ENCODE results near the gene GLRA1. TPM values are rescaled to one million over a fixed set of nuclear protein-coding genes. Genes with fewer than 3 reads are reported as not detected.

The GLRA1 gene
- 1 to 10 TPM in 1 of 6 donors, under 1 TPM in 3, not detected in 2; 0.47 to 1.1 (median 0.76) TPM for total RNA-seq
- under 1 TPM; 0.08 to 0.85 TPM for polyA plus RNA-seq

DNA sequence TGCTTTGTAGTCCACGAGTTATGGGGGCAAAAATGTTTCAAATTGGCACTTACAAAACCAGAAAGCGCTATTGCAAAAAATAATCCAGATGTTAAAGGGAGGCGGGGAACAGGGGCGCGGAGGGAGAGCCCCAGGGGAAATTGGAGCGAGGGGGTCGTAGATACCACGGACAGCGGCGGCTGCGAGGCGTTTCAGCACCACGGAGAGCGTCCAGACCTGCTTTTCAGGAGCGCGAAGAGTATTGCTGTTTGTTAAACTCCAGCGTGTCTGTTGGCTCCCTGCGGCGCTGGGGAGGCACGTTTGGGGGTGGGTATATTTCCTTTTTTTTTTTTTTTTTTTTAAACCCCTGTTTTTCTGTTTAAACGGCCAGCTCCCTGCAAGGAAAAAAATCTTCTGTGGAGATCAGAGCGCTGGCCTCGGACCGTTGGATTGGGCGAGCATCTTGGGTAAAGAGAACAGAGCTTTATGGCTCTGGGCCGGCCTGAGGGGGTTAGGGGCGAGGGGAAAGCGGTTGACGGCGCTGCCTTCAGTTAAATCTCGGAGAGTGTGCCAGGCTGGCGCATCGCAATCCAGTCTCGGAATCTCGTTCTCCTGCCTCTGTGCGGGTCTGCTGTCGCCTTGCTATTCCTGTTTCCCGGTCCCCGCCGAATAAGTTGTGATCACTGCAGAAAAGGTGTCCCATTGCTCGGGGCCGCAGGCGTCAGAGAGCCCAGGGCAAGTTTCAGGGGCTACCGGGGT is at the start of gene GLRA1:
TSS of gene GLRA1 (minus strand) at position 288 of the 738 bp plus-strand sequence. CDS start 302 bp downstream, outside the sequence.
- Histone ChIP-seq H3K4me3 (peak within 1 kb of the TSS in 1 of 4 donors; percentile 2), H3K36me3 (no peaks in the 10 kb centered on the region), H3K9me3 (no peaks in the 10 kb centered on the region), H3K27ac (no peak within 1 kb of the TSS), H3K27me3 (peaks cover 0 to 14% (median 2%) of the 10 kb centered on the region in 4 donors), H3K4me1 (no peaks in the 10 kb centered on the region)
- peak; percentile 6 to 80 (median 44) for DNase-seq
- ATAC-seq: peak in 3 of 4 donors; percentile 68 to 87 (median 76)
- 6 to 7% methylated on average over 44 of the region's 44 CpGs for WGBS, 2 donors
- intact Hi-C loops (cut with DNase I): no loop called here
- TF ChIP-seq CTCF (IDR thresholded peaks at IDR 0.05): no peak
- FAIRE-seq: no peak

DNA sequence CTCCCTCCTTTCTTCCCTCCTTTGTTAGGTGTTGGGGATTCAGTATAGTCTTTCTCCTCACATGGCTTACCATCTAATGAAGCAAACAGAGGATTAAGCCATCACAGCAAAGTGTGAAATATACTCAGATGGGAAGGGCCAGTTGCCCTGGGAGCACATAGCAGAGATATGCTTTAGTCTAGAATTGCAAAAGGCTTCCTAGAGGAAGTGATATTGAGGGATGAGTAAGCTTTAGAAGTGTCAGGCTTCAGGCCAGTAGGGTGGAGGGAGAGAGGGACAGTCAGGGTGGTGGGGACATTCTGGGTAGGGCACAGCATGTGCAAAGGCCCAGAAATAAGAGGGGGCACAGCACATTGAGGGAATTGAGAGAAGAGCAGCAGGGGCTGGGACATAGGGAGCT is 46.2 kb upstream of the GLRA1 start:
- intact Hi-C loops (cut with DNase I): no loop called here
- no peak for TF ChIP-seq CTCF (IDR thresholded peaks at IDR 0.05)
- DNase-seq (no peak), FAIRE-seq (no peak), ATAC-seq (no peak)
- no peak overlapping the region for H3K4me3 ChIP-seq
- H3K9me3 ChIP-seq: no peaks in the 10 kb centered on the region
- H3K4me1 ChIP-seq: no peaks in the 10 kb centered on the region
- no peaks in the 10 kb centered on the region for H3K36me3 ChIP-seq
- H3K27ac ChIP-seq: no peak overlapping the region
- H3K27me3 ChIP-seq: no peaks in the 10 kb centered on the region

GRCh38 chr5:151967865-151968264 is 43.2 kb upstream of the GLRA1 start:
- ATAC-seq (no peak), FAIRE-seq (no peak), DNase-seq (no peak)
- H3K27ac ChIP-seq: no peak overlapping the region
- H3K36me3 ChIP-seq: no peaks in the 10 kb centered on the region
- intact Hi-C loops (cut with DNase I): no loop called here
- no peak overlapping the region for H3K4me3 ChIP-seq
- no peaks in the 10 kb centered on the region for H3K9me3 ChIP-seq
- no peaks in the 10 kb centered on the region for H3K27me3 ChIP-seq
- no peak for TF ChIP-seq CTCF (IDR thresholded peaks at IDR 0.05)
- no peaks in the 10 kb centered on the region for H3K4me1 ChIP-seq
- WGBS, 2 donors: 60 to 68% methylated on average over 6 of the region's 6 CpGs

GRCh38 chr5:151966046-151966445 is 41.4 kb upstream of the GLRA1 start:
- Histone ChIP-seq H3K27ac (no peak overlapping the region), H3K36me3 (no peaks in the 10 kb centered on the region), H3K27me3 (no peaks in the 10 kb centered on the region), H3K4me3 (no peak overlapping the region), H3K4me1 (no peaks in the 10 kb centered on the region), H3K9me3 (no peaks in the 10 kb centered on the region)
- 74 to 78% methylated on average over 1 of the region's 1 CpG for WGBS, 2 donors
- intact Hi-C loops (cut with DNase I): no loop called here
- ATAC-seq (no peak), FAIRE-seq (no peak), DNase-seq (no peak)
- TF ChIP-seq CTCF (IDR thresholded peaks at IDR 0.05): no peak

DNA sequence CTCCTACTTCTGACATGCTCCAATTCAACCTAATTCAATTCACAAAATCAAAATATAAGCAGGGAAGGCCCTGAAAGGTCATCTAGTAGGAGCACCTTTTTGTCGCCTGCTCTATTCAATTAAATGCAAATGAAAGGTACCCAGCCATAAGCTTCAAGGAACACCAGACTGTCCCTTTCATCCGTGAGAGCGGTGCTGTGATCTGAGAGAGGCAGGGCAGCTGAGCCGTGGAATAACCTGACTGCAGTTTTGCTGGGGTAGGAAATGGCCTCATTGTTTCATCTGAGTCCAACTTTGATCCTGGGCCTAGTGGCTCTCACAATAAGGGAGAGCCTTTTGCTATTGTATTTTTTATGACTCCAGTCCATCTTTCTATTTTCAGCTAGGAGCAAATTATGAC is 39.8 kb upstream of the GLRA1 start:
- H3K4me3 ChIP-seq: no peak overlapping the region
- ATAC-seq (no peak), DNase-seq (no peak), FAIRE-seq (no peak)
- no peaks in the 10 kb centered on the region for H3K27me3 ChIP-seq
- WGBS, 2 donors: 67 to 68% methylated on average over 4 of the region's 4 CpGs
- H3K27ac ChIP-seq: no peak overlapping the region
- no peaks in the 10 kb centered on the region for H3K36me3 ChIP-seq
- TF ChIP-seq CTCF (IDR thresholded peaks at IDR 0.05): no peak
- no peaks in the 10 kb centered on the region for H3K9me3 ChIP-seq
- intact Hi-C loops (cut with DNase I): no loop called here
- no peaks in the 10 kb centered on the region for H3K4me1 ChIP-seq

Data from pancreas (tissue), 10 donors.